H54 (cell line): ENCODE measurements around the gene DIP2C.

Source experiments
- DNase-seq: peaks from one replicate; pipeline ENCODE4 v3.0.0; 2011; ENCODE audit warnings: low spot score, mixed read lengths; ENCODE audit not compliant: insufficient read length
- FAIRE-seq: peaks from 3 replicates; lab custom pipeline; 2011; peaks lifted over from hg19 to GRCh38; lab: Jason Lieb, UNC
- POLR2A ChIP-seq: IDR thresholded peaks from 2 replicates; pipeline ENCODE4 v1.6.1; 2011; ENCODE audit warnings: low read depth, mild to moderate bottlenecking, low read length

Gene DIP2C

GRCh38 chr10:389836-390448 lies 299.5 kb downstream of the DIP2C start:
- no peak for FAIRE-seq
- DNase-seq = no peak
- TF ChIP-seq POLR2A = no peak

DNA sequence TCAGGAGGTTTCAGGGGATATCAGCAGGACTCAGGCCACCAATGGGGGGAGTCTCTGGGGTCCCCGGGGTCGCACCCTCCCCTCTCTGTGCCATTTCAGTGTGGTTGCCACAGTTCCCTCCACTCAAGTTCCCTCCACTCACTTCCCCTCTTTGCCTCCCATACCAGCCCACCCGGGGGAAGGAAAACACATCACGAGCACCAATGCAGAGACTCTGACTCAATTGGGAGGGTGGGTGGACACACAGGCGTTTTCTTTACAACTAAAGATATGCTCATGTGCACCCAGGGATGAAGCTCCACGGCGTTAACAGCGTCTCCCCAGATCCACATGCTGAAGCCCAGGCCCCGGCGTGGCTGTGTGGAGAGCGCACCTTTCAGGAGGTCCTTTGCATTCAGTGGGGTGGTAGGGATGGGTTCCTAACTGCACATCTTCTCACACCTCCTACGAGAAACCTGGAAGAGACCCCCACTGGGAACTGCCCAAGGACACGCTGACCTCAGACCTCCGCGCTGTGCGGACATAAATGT lies 300.1 kb downstream of the DIP2C start:
- FAIRE-seq (no peak), DNase-seq (no peak)
- no peak for TF ChIP-seq POLR2A

DNA sequence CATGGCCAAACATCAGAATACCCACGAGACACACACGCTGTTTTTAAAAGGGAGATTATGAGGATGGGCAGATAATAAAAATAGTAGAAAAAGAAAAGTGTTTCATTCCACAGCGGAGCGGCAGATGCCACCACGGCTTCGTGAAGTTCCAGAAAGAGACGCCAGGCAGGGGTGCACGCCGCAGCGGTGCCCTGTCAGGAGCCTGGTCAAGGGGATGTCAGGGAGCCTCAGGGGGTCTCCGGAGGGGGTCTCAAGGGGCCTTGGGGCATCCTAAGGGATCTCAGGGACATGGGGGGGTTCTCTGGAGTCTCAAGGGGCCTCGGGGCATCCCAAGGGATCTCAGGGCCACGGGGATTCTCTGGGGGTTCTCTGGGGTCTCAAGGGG lies 300.8 kb downstream of the DIP2C start:
- FAIRE-seq (no peak), DNase-seq (no peak)
- TF ChIP-seq POLR2A = no peak

DNA sequence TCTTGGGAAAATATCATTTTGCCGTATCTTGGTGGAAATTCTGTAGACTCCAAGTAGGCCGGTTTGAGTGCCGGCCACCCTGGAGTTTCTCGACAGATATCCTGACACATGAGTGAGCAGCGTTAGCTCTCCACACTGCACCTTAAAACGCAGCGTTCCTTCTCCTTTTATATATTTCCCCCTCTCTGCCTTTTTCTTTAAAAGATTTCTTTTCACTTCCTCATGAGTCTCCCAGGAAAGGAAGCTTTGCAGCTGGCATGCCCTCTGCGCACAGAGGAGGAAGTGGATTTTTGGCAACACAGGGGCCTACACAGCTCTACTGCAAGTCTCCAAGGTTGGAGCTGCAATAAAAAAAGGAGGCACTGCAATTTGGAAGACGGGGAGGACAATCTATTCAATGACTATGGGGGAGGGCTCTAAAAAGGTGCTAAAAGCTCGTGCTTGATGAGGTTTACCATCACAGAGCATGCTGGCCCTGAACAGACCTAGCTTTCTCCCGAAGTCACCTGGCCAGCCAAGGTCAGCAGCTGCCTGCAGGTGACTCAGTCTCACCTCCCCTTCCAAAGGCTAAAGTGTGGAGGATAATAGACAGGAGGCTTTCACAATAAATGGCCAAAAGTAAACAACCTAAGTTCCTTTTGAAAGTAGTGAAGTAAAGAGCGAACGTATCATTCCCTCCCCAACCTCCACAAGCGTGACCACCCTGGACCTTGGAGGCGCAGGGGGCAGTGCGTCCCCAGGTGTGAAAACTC lies 301.4 kb downstream of the DIP2C start:
- DNase-seq = no peak
- TF ChIP-seq POLR2A = no peak
- no peak for FAIRE-seq

DNA sequence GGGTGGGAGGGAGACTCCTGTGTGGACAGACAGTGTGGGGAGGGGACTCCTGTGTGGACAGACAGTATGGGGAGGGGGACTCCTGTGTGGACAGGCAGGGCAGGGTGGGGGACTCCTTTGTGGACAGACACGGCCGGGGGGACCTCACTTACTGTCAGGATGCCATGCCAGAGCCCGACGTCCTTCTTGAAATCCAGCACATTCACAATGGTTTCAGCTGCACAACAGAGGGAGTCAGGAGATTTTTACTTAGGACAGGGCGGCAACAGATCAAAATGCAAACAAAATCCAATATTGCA lies 301.9 kb downstream of the DIP2C start:
- DNase-seq = no peak
- FAIRE-seq = no peak
- no peak for TF ChIP-seq POLR2A

- DNase-seq (no peak), FAIRE-seq (no peak)
- no peak for TF ChIP-seq POLR2A
Measured at GRCh38 chr10:386771-387592, 302.5 kb downstream of the DIP2C start.

- FAIRE-seq = no peak
- TF ChIP-seq POLR2A = no peak
- no peak for DNase-seq
Measured at GRCh38 chr10:385571-386300, 303.7 kb downstream of the DIP2C start.

GRCh38 chr10:384538-385305 lies 304.7 kb downstream of the DIP2C start:
- TF ChIP-seq POLR2A = no peak
- DNase-seq (no peak), FAIRE-seq (no peak)

- FAIRE-seq = no peak
- TF ChIP-seq POLR2A = no peak
- DNase-seq = no peak
Measured at GRCh38 chr10:383519-383918, 305.9 kb downstream of the DIP2C start.

- no peak for TF ChIP-seq POLR2A
- DNase-seq (no peak), FAIRE-seq (no peak)
Measured at GRCh38 chr10:381805-382204, 307.7 kb downstream of the DIP2C start.

- no peak for DNase-seq
- no peak for TF ChIP-seq POLR2A
- no peak for FAIRE-seq
Measured at GRCh38 chr10:381346-381745, 308.1 kb downstream of the DIP2C start.

GRCh38 chr10:380313-380940 lies 309.0 kb downstream of the DIP2C start:
- no peak for DNase-seq
- TF ChIP-seq POLR2A = no peak
- FAIRE-seq = no peak
